Endothelial cell of umbilical vein (primary cell): ENCODE results near the gene ABCG4.

Experiments
- POLR2A ChIP-seq: IDR thresholded peaks from 2 replicates; pipeline ENCODE4 v1.6.1; 2012; ENCODE audit warnings: low read depth, mild to moderate bottlenecking, control low read depth, low read length
- POLR2AphosphoS5 ChIP-seq: IDR thresholded peaks from 2 replicates; pipeline ENCODE4 v1.6.1; 2012; ENCODE audit warnings: low read depth, mild to moderate bottlenecking, control low read depth, low read length, moderate library complexity; ENCODE audit not compliant: insufficient read depth

- no peak for TF ChIP-seq POLR2AphosphoS5
- no peak for TF ChIP-seq POLR2A
Measured at GRCh38 chr11:119198925-119199324, 50.1 kb downstream of the ABCG4 start.
